Bronchial epithelial cell (primary cell): ENCODE results near the gene URM1. TPM values are rescaled to one million over a fixed set of nuclear protein-coding genes. Genes with fewer than 3 reads are reported as not detected.
"Not testable (repeated sequence)": the region's sequence is repeated elsewhere in the genome, so short reads cannot be mapped to it uniquely, and the experiment has no call there.

Experiments
- DNase-seq: peaks from one replicate; pipeline ENCODE4 v3.0.0-alpha.2; 2010; ENCODE audit warnings: low read depth
- FAIRE-seq: peaks from 2 replicates; lab custom pipeline; 2011; peaks lifted over from hg19 to GRCh38; lab: Jason Lieb, UNC
- H3K27me3 ChIP-seq: 2 replicates; pipeline ENCODE4 v1.5.1; 2011; ENCODE audit warnings: low read length; ENCODE audit not compliant: control insufficient read depth, insufficient read depth
- H3K36me3 ChIP-seq: 2 replicates; pipeline ENCODE4 v1.5.1; 2011; ENCODE audit warnings: low read length; ENCODE audit not compliant: control insufficient read depth, insufficient read depth
- H3K4me3 ChIP-seq: 2 replicates; pipeline ENCODE4 v1.5.1; 2011; ENCODE audit warnings: mild to moderate bottlenecking, low read depth, low read length, control low read depth
- CTCF ChIP-seq: IDR thresholded peaks from 2 replicates; pipeline ENCODE4 v1.5.1; 2011; ENCODE audit warnings: mild to moderate bottlenecking, moderate library complexity, low read length, control low read depth, inconsistent platforms; ENCODE audit not compliant: insufficient read depth, severe bottlenecking
- total RNA-seq: library from RNA; depleted of rRNA; stranded (reverse); fragments of >200 nt; gene quantifications from 2 replicates; pipeline ENCODE4 v1.2.1, GENCODE V29; 2014

Gene URM1
- total RNA-seq, 1 donor from 2014 or later, result 17.9 TPM

- no peaks in the 10 kb centered on the region for H3K36me3 ChIP-seq
- H3K27me3 ChIP-seq, result peaks cover 6% of the 10 kb centered on the region
- DNase-seq (no peak), FAIRE-seq (no peak)
- TF ChIP-seq CTCF, result peak; percentile 29
- H3K4me3 ChIP-seq, result no peak overlapping the region
These were observed 38.8 kb downstream of the URM1 start for GRCh38 chr9:128409978-128410377.

- no peak for FAIRE-seq
- no peak overlapping the region for H3K4me3 ChIP-seq
- H3K27me3 ChIP-seq, result peaks cover 6% of the 10 kb centered on the region
- TF ChIP-seq CTCF, result no peak
- no peak for DNase-seq
- no peaks in the 10 kb centered on the region for H3K36me3 ChIP-seq
These were observed 40.4 kb downstream of the URM1 start for GRCh38 chr9:128411364-128412119.

DNA sequence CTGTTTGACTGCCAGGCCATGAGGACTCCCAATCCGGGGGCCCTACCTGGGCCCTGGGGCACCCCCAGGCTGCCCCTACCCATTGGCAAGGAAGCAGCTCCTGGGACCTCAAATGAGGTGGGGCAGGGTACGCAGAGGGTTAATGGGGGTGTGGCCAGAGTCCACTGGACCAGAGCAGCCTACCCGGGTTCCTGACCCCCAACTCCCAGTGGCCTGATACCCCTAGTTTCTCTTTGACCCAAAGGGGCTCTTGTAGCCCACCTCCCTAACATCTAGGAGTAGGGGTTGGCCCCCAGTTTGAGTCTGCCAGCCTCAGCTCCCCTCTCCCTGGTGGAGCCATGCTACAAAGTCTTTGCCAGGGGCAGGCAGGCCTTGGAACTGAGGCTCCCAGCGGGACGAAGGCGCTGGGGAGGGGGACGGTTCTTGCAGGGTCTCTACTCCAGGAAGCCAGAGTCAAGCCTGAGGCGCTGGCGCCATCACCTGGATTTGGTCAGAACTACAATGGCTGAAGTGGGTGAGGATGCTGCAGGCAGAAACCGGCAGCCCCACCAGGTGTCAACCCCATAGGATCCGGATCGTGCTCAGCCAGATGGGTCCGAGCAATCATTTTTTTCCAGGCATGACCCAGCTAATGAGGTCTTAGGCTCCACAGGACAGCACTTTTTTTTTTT, 41.1 kb downstream of the URM1 start:
- Histone ChIP-seq H3K36me3 (no peaks in the 10 kb centered on the region), H3K4me3 (no peak overlapping the region), H3K27me3 (peaks cover 6% of the 10 kb centered on the region)
- DNase-seq (peak; percentile 29), FAIRE-seq (no peak)
- TF ChIP-seq CTCF, result peak; percentile 67

GRCh38 chr9:128413728-128414127, 42.6 kb downstream of the URM1 start:
- H3K27me3 ChIP-seq, H3K36me3 ChIP-seq, DNase-seq, FAIRE-seq, H3K4me3 ChIP-seq: not testable (repeated sequence)

DNA sequence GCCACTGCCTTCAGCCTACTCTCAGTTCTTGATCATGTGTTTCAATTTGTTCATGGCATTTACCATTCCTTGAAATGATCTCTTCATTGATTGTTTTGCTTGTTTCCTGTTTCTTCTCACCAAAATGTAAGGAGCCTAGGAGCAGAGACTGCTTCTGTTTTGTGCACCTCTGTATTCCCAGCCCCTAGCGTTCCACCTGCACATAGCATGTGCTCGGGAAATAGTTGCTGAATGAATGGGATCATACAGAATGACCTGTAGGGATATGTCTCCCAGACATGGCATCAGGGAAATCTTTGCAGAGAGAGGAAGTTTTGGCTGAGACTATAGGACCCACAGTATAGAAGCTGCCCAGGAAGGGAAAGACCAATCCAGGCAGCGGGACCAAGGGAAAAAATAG, 43.3 kb downstream of the URM1 start:
- Histone ChIP-seq H3K27me3 (no peaks in the 10 kb centered on the region), H3K4me3 (no peak overlapping the region), H3K36me3 (no peaks in the 10 kb centered on the region)
- DNase-seq (no peak), FAIRE-seq (no peak)
- peak; percentile 4 for TF ChIP-seq CTCF

- DNase-seq (no peak), FAIRE-seq (no peak)
- Histone ChIP-seq H3K4me3 (no peak overlapping the region), H3K36me3 (no peaks in the 10 kb centered on the region), H3K27me3 (no peaks in the 10 kb centered on the region)
- TF ChIP-seq CTCF, result no peak
These were observed 44.1 kb downstream of the URM1 start for GRCh38 chr9:128415281-128415680.
